WTC11 (cell line): Measurements from ENCODE around the gene ZDHHC11. TPM values are rescaled to one million over a fixed set of nuclear protein-coding genes. Genes with fewer than 3 reads are reported as not detected.
"Not testable (repeated sequence)": the region's sequence is repeated elsewhere in the genome, so short reads cannot be mapped to it uniquely, and the experiment has no call there.

ENCODE experiments used
- ATAC-seq: fragments of 200-7000 bp; cut with Tn5 transposase; 2 replicates; pipeline ENCODE4 v1.10.0; 2021; ENCODE audit warnings: mild to moderate bottlenecking, moderate library complexity
- CTCF ChIA-PET: fragments of 300-600 bp; sonication (Branson Sonifier 250); formaldehyde crosslinking; loops from one replicate; lab custom pipeline; 2021; ENCODE audit warnings: antibody characterized with exemption; lab: Charles Lee
- POLR2A ChIA-PET: fragments of 350-600 bp; sonication (Branson Sonifier 250); formaldehyde crosslinking; loops from one replicate; lab custom pipeline; 2021; ENCODE audit warnings: antibody characterized with exemption; lab: Charles Lee
- DNase-seq: peaks from one replicate; pipeline ENCODE4 v3.0.0; 2021; ENCODE audit warnings: low spot score
- H3K27ac Mint-ChIP-seq: 2 replicates; pipeline ENCODE4 v1.8.0; 2021; ENCODE audit warnings: mixed read lengths
- H3K27me3 Mint-ChIP-seq: 2 replicates; pipeline ENCODE4 v1.8.0; 2021; ENCODE audit warnings: low read depth, mild to moderate bottlenecking, moderate library complexity, mixed read lengths
- H3K36me3 Mint-ChIP-seq: 2 replicates; pipeline ENCODE4 v1.8.0; 2021; ENCODE audit warnings: mixed read lengths
- H3K4me1 Mint-ChIP-seq: 2 replicates; pipeline ENCODE4 v1.8.0; 2022; ENCODE audit warnings: mixed read lengths
- H3K4me3 Mint-ChIP-seq: 2 replicates; pipeline ENCODE4 v1.8.0; 2021; ENCODE audit warnings: mild to moderate bottlenecking, moderate library complexity, mixed read lengths
- H3K9me3 Mint-ChIP-seq: 2 replicates; pipeline ENCODE4 v1.8.0; 2021; ENCODE audit warnings: mixed read lengths
- FOXP1 ChIP-seq: sonication (generic); formaldehyde crosslinking; IDR thresholded peaks from 2 replicates; pipeline ENCODE4 v1.8.0; 2022; ENCODE audit warnings: missing genetic modification reagents, mild to moderate bottlenecking, moderate library complexity, borderline replicate concordance
- GTF2I ChIP-seq: fragments of 250-450 bp; sonication (Bioruptor Pico); conservative IDR thresholded peaks from 2 replicates; pipeline ENCODE4 v1.4.0; 2021; ENCODE audit warnings: mild to moderate bottlenecking
- JAZF1 ChIP-seq: fragments of 250-450 bp; sonication (Bioruptor Pico); IDR thresholded peaks from 2 replicates; pipeline ENCODE4 v1.9.0; 2021; ENCODE audit warnings: moderate library complexity, mild to moderate bottlenecking, inconsistent platforms
- MYBL2 ChIP-seq: sonication (generic); formaldehyde crosslinking; IDR thresholded peaks from 2 replicates; pipeline ENCODE4 v1.8.1; 2023; ENCODE audit warnings: mild to moderate bottlenecking, moderate library complexity, missing genetic modification reagents
- NR3C1 ChIP-seq: sonication (generic); formaldehyde crosslinking; conservative IDR thresholded peaks from 2 replicates; pipeline ENCODE4 v1.8.1; 2023; ENCODE audit warnings: low read depth, mild to moderate bottlenecking, missing genetic modification reagents
- SOX15 ChIP-seq: fragments of 250-450 bp; sonication (Bioruptor Pico); IDR thresholded peaks from 2 replicates; pipeline ENCODE4 v1.9.0; 2021; ENCODE audit warnings: mild to moderate bottlenecking
- TEAD4 ChIP-seq: sonication (generic); formaldehyde crosslinking; IDR thresholded peaks from 2 replicates; pipeline ENCODE4 v1.8.0; 2022; ENCODE audit warnings: mild to moderate bottlenecking, missing genetic modification reagents
- ZNF121 ChIP-seq: sonication (generic); formaldehyde crosslinking; IDR thresholded peaks from 2 replicates; pipeline ENCODE4 v1.8.0; 2023; ENCODE audit warnings: missing genetic modification reagents
- ZNF416 ChIP-seq: fragments of 250-450 bp; sonication (Bioruptor Pico); IDR thresholded peaks from 2 replicates; pipeline ENCODE4 v1.9.0; 2021; ENCODE audit warnings: mild to moderate bottlenecking, inconsistent platforms
- total RNA-seq: library from RNA; stranded (reverse); gene quantifications from 3 replicates; pipeline ENCODE4 v1.2.3, GENCODE V29; 2021
- TF ChIP-seq, protein P1 (sequence below): sonication (generic); formaldehyde crosslinking; IDR thresholded peaks from 2 replicates; pipeline ENCODE4 v1.8.1; 2022; ENCODE audit warnings: mild to moderate bottlenecking, missing genetic modification reagents, moderate library complexity, borderline replicate concordance
- TF ChIP-seq, protein P2 (sequence below): fragments of 250-450 bp; sonication (Bioruptor Pico); IDR thresholded peaks from 2 replicates; pipeline ENCODE4 v1.9.0; 2021; ENCODE audit warnings: mild to moderate bottlenecking, borderline replicate concordance
- TF ChIP-seq, protein P3 (sequence below): sonication (generic); formaldehyde crosslinking; IDR thresholded peaks from 2 replicates; pipeline ENCODE4 v1.8.0; 2022; ENCODE audit warnings: mild to moderate bottlenecking, missing genetic modification reagents
- TF ChIP-seq, protein P4 (sequence below): sonication (generic); formaldehyde crosslinking; IDR thresholded peaks from 2 replicates; pipeline ENCODE4 v1.8.1; 2022; ENCODE audit warnings: low read depth, mild to moderate bottlenecking, moderate library complexity, missing genetic modification reagents, borderline replicate concordance
- TF ChIP-seq, protein P5 (sequence below): sonication (generic); formaldehyde crosslinking; IDR thresholded peaks from 2 replicates; pipeline ENCODE4 v1.8.1; 2023; ENCODE audit warnings: mild to moderate bottlenecking, missing genetic modification reagents, moderate library complexity

Gene ZDHHC11
- total RNA-seq, 1 experiment from 2014 or later = 21.4 TPM

DNA sequence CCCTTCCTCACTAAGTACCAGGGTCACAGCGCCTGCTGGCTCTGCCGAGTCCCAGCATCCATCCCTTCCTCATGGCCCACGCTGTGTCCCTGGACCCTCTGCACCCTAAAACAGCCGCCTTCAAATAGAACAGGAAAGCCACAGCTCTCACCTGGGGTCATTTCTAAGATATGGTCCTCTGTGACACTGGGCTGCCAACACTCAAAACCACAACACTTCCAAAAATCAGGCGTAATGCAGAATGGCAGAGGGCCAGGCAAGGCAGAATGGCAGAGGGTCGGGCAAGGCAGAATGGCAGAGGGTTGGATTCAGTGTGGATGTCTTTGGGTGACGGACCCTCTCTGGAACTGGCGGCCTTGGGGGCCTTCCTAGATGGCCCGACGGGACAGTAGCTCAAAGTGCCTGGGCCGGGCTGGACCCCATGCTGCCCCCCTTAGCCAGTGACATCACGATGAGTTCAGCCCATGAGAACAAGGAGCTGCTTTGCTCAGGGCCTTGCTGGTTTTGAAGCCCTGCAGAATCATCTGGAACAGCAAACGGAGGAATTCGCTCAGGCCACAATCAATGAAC is 101.6 kb downstream of the ZDHHC11 start:
- H3K4me1 Mint-ChIP-seq = no peaks in the 10 kb centered on the region
- no peak for DNase-seq
- ChIA-PET POLR2A (no interaction called here), CTCF (no interaction called here)
- H3K27me3 Mint-ChIP-seq = no peaks in the 10 kb centered on the region
- ATAC-seq = no peak
- no peaks in the 10 kb centered on the region for H3K36me3 Mint-ChIP-seq
- no peaks in the 10 kb centered on the region for H3K9me3 Mint-ChIP-seq
- TF ChIP-seq, protein P1, sequence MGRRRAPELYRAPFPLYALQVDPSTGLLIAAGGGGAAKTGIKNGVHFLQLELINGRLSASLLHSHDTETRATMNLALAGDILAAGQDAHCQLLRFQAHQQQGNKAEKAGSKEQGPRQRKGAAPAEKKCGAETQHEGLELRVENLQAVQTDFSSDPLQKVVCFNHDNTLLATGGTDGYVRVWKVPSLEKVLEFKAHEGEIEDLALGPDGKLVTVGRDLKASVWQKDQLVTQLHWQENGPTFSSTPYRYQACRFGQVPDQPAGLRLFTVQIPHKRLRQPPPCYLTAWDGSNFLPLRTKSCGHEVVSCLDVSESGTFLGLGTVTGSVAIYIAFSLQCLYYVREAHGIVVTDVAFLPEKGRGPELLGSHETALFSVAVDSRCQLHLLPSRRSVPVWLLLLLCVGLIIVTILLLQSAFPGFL (CRISPR knock-in tag) = no peak
- TF ChIP-seq GTF2I (CRISPR knock-in tag) (no peak), TEAD4 (CRISPR knock-in tag) (no peak), SOX15 (CRISPR knock-in tag) (no peak), JAZF1 (CRISPR knock-in tag) (no peak), ZNF121 (CRISPR knock-in tag) (no peak), NR3C1 (CRISPR knock-in tag) (no peak), FOXP1 (CRISPR knock-in tag) (no peak), ZNF416 (no peak), MYBL2 (no peak)
- TF ChIP-seq, protein P2, sequence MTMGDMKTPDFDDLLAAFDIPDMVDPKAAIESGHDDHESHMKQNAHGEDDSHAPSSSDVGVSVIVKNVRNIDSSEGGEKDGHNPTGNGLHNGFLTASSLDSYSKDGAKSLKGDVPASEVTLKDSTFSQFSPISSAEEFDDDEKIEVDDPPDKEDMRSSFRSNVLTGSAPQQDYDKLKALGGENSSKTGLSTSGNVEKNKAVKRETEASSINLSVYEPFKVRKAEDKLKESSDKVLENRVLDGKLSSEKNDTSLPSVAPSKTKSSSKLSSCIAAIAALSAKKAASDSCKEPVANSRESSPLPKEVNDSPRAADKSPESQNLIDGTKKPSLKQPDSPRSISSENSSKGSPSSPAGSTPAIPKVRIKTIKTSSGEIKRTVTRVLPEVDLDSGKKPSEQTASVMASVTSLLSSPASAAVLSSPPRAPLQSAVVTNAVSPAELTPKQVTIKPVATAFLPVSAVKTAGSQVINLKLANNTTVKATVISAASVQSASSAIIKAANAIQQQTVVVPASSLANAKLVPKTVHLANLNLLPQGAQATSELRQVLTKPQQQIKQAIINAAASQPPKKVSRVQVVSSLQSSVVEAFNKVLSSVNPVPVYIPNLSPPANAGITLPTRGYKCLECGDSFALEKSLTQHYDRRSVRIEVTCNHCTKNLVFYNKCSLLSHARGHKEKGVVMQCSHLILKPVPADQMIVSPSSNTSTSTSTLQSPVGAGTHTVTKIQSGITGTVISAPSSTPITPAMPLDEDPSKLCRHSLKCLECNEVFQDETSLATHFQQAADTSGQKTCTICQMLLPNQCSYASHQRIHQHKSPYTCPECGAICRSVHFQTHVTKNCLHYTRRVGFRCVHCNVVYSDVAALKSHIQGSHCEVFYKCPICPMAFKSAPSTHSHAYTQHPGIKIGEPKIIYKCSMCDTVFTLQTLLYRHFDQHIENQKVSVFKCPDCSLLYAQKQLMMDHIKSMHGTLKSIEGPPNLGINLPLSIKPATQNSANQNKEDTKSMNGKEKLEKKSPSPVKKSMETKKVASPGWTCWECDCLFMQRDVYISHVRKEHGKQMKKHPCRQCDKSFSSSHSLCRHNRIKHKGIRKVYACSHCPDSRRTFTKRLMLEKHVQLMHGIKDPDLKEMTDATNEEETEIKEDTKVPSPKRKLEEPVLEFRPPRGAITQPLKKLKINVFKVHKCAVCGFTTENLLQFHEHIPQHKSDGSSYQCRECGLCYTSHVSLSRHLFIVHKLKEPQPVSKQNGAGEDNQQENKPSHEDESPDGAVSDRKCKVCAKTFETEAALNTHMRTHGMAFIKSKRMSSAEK = no peak
- TF ChIP-seq, protein P3, sequence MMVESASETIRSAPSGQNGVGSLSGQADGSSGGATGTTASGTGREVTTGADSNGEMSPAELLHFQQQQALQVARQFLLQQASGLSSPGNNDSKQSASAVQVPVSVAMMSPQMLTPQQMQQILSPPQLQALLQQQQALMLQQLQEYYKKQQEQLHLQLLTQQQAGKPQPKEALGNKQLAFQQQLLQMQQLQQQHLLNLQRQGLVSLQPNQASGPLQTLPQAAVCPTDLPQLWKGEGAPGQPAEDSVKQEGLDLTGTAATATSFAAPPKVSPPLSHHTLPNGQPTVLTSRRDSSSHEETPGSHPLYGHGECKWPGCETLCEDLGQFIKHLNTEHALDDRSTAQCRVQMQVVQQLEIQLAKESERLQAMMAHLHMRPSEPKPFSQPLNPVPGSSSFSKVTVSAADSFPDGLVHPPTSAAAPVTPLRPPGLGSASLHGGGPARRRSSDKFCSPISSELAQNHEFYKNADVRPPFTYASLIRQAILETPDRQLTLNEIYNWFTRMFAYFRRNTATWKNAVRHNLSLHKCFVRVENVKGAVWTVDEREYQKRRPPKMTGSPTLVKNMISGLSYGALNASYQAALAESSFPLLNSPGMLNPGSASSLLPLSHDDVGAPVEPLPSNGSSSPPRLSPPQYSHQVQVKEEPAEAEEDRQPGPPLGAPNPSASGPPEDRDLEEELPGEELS = no peak
- TF ChIP-seq, protein P4, sequence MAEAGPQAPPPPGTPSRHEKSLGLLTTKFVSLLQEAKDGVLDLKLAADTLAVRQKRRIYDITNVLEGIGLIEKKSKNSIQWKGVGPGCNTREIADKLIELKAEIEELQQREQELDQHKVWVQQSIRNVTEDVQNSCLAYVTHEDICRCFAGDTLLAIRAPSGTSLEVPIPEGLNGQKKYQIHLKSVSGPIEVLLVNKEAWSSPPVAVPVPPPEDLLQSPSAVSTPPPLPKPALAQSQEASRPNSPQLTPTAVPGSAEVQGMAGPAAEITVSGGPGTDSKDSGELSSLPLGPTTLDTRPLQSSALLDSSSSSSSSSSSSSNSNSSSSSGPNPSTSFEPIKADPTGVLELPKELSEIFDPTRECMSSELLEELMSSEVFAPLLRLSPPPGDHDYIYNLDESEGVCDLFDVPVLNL (CRISPR knock-in tag) = no peak
- TF ChIP-seq, protein P5, sequence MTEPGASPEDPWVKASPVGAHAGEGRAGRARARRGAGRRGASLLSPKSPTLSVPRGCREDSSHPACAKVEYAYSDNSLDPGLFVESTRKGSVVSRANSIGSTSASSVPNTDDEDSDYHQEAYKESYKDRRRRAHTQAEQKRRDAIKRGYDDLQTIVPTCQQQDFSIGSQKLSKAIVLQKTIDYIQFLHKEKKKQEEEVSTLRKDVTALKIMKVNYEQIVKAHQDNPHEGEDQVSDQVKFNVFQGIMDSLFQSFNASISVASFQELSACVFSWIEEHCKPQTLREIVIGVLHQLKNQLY (CRISPR knock-in tag) = no peak
- H3K4me3 Mint-ChIP-seq = no peak overlapping the region
- H3K27ac Mint-ChIP-seq = no peak overlapping the region

DNA sequence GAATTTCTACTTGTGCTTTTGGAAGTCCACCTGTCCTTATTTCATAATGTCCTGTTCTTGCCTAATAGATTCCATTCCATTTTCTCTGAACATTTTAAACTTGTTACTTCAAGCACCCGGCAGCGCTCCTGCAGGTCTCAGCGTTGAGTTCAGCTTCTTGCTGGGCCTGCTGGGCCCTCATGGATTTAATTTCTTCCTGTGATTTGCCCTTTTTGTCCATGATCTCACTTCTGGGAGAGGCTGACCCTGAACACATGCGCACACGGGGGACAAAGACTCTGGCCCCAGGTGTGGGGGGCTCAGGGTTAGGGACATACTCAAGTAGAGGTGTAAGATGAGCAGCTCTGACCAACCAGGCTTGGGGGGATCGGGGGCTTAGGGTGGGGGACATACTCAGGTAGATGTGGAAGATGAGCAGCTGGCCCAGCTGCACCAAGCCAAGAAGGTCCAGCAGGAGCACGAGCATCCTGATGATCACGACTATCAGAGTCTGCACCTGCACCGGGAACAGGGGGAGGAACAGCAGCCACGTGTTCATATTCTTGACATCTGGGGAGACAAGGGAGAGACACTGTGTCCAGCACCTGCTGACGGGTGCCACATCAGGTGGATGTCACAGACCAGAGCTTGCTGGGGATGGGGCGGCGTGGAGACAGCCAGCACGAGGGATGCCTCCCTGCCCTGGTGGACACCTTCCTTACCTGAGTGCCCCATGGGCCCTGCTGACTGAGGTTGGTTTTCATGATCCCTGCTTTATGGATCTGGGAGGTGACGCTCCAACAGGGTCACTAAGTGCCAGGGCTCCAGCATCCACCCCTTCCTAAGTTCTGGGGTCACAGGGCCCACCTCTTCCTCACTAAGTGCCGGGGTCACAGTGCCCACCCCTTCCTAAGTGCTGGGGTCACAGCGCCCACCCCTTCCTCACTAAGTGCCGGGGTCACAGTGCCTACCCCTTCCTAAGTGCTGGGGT is 102.5 kb downstream of the ZDHHC11 start:
- H3K36me3 Mint-ChIP-seq, CTCF ChIA-PET, H3K9me3 Mint-ChIP-seq, POLR2A ChIA-PET, H3K27ac Mint-ChIP-seq, H3K27me3 Mint-ChIP-seq, H3K4me3 Mint-ChIP-seq, ATAC-seq, H3K4me1 Mint-ChIP-seq, DNase-seq: not testable (repeated sequence)

DNA sequence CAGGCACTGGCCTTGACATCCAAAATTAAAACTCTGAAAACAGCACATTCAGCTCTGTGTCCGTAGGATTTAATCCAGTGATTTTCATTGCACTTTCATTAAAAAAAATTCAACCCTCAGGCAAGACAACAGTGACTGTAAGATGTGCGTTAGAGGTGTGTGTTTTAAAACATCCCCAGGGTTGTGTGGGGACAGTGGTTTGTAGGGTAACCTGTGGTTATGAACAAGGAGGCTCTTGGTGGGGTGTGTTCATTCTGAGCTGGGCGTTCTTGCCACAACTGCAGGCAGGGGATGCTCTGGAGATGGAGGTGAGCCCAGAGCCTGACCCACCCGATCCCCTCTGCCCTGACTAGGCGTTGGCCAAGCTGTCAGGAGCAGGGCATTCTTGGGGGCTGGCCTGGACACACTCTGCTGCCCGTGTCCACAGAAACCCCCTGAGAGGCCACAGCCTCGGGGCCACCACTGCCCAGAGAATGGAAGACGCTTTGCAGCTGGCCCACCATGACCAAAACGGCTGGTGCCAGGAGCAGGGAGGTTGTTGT is 103.4 kb downstream of the ZDHHC11 start:
- POLR2A ChIA-PET = not testable (repeated sequence)

More for the DNA sequence above, 103.4 kb downstream of the ZDHHC11 start:
- H3K4me1 Mint-ChIP-seq, H3K4me3 Mint-ChIP-seq, H3K27ac Mint-ChIP-seq, H3K27me3 Mint-ChIP-seq, DNase-seq, H3K9me3 Mint-ChIP-seq, CTCF ChIA-PET, ATAC-seq, H3K36me3 Mint-ChIP-seq: not testable (repeated sequence)
